BJ (cell line): ENCODE measurements around the gene DIAPH1. TPM values are rescaled to one million over a fixed set of nuclear protein-coding genes. Genes with fewer than 3 reads are reported as not detected.

Experiments
- CTCF ChIA-PET: fragments of 350-600 bp; formaldehyde crosslinking; extraction: SDS; loops from one replicate; lab custom pipeline; 2021; ENCODE audit warnings: antibody characterized with exemption, inconsistent platforms; lab: Yijun Ruan, JAX
- POLR2A ChIA-PET: fragments of 300-600 bp; sonication (Branson Sonifier 250); formaldehyde crosslinking; extraction: SDS; loops from one replicate; lab custom pipeline; 2021; ENCODE audit warnings: antibody characterized with exemption; lab: Charles Lee
- DNase-seq: peaks from one replicate; pipeline ENCODE4 v3.0.0-alpha.2; 2011; ENCODE audit warnings: low read depth
- H3K27me3 ChIP-seq: 2 replicates; pipeline ENCODE4 v1.6.0; 2011; ENCODE audit warnings: low read length; ENCODE audit not compliant: control insufficient read depth, insufficient read depth
- H3K36me3 ChIP-seq: 2 replicates; pipeline ENCODE4 v1.5.1; 2011; ENCODE audit warnings: low read length; ENCODE audit not compliant: control insufficient read depth, insufficient read depth
- H3K4me3 ChIP-seq: 2 replicates; pipeline ENCODE4 v1.5.1; 2011; ENCODE audit warnings: low read depth, mild to moderate bottlenecking, control low read depth, low read length
- CTCF ChIP-seq: IDR thresholded peaks from 2 replicates; pipeline ENCODE4 v1.5.1; 2011; ENCODE audit warnings: low read depth, mild to moderate bottlenecking, control low read depth, inconsistent platforms, low read length, moderate library complexity; ENCODE audit not compliant: insufficient read depth
- polyA minus RNA-seq: library from RNA; depleted of rRNA, polyadenylated mRNA; stranded (reverse); fragments of >200 nt; gene quantifications from 2 replicates; pipeline ENCODE4 v1.2.3, GENCODE V29; 2011; rRNA and poly(A)+ RNA removed
- polyA plus RNA-seq: library from polyadenylated mRNA; depleted of rRNA; stranded (reverse); fragments of >200 nt; gene quantifications from 2 replicates; pipeline ENCODE4 v1.2.3, GENCODE V29; 2011; rRNA removed

Gene DIAPH1
- polyA plus RNA-seq = 23.3 and 36.6 TPM in 2 replicates
- polyA minus RNA-seq = 81.2 and 95.8 TPM in 2 replicates

- POLR2A ChIA-PET = interaction anchor here (0.7 to 1.6 kb wide), 2 partner anchors 21 to 27 kb away, joined by 5 to 20 read pairs; no protein-coding TSS in a partner anchor
- Histone ChIP-seq H3K36me3 (peaks cover 10% of the 10 kb centered on the region), H3K27me3 (no peaks in the 10 kb centered on the region), H3K4me3 (peak within 1 kb of the TSS; percentile 83)
- DNase-seq = peak; percentile 68
- CTCF ChIA-PET = interaction anchor here (0.7 to 13.1 kb wide), 22 partner anchors 10 to 385 kb away, joined by 3 to 270 read pairs (median 4); partner anchors contain the start of genes FCHSD1, HDAC3, PCDHGA2 and RELL2
- TF ChIP-seq CTCF = peak; percentile 97
Observed at GRCh38 chr5:141618804-141619554, at the start of gene DIAPH1. TSS of gene DIAPH1 (minus strand) at chr5:141619000. CDS start at chr5:141618914, 86 bp downstream.

GRCh38 chr5:141665995-141666940 is 47.5 kb upstream of the DIAPH1 start:
- no peak for TF ChIP-seq CTCF
- peaks cover 19% of the 10 kb centered on the region for H3K36me3 ChIP-seq
- ChIA-PET CTCF (interaction anchor here (0.7 to 5.9 kb wide), 7 partner anchors 9 to 267 kb away, joined by 3 to 34 read pairs (median 3); partner anchors contain the start of genes ARAP3 and PCDH1), POLR2A (no interaction called here)
- no peaks in the 10 kb centered on the region for H3K27me3 ChIP-seq
- no peak overlapping the region for H3K4me3 ChIP-seq
- no peak for DNase-seq

- DNase-seq = no peak
- Histone ChIP-seq H3K27me3 (no peaks in the 10 kb centered on the region), H3K4me3 (no peak overlapping the region), H3K36me3 (peaks cover 11% of the 10 kb centered on the region)
- TF ChIP-seq CTCF = peak; percentile 96
- CTCF ChIA-PET = interaction anchor here (0.7 to 5.9 kb wide), 26 partner anchors 9 to 350 kb away, joined by 3 to 34 read pairs (median 4); partner anchors contain the start of genes ARAP3, DIAPH1, HDAC3 and PCDH1
- POLR2A ChIA-PET = no interaction called here
Observed at GRCh38 chr5:141664733-141665461, 46.1 kb upstream of the DIAPH1 start.

- no peak for DNase-seq
- Histone ChIP-seq H3K36me3 (peaks cover 6% of the 10 kb centered on the region; the same call in 1 of the 2 replicates), H3K27me3 (no peaks in the 10 kb centered on the region), H3K4me3 (no peak overlapping the region)
- ChIA-PET POLR2A (no interaction called here), CTCF (interaction anchor here (1.0 to 5.9 kb wide), 5 partner anchors 10 to 215 kb away, joined by 3 to 34 read pairs (median 4); partner anchors contain the start of gene PCDH1)
- no peak for TF ChIP-seq CTCF
Observed at GRCh38 chr5:141663506-141663905, 44.7 kb upstream of the DIAPH1 start.
